GM19372 (cell line): ENCODE measurements around the gene MXRA5.
"Not testable (repeated sequence)": the region's sequence is repeated elsewhere in the genome, so short reads cannot be mapped to it uniquely, and the experiment has no call there.

Experiments used
- ATAC-seq: cut with Tn5 transposase; IDR thresholded peaks from one replicate; pipeline ENCODE4 v1.9.1; 2021; ENCODE audit warnings: mild to moderate bottlenecking, low read depth, moderate library complexity; ENCODE audit not compliant: unreplicated experiment

MXRA5 gene

DNA sequence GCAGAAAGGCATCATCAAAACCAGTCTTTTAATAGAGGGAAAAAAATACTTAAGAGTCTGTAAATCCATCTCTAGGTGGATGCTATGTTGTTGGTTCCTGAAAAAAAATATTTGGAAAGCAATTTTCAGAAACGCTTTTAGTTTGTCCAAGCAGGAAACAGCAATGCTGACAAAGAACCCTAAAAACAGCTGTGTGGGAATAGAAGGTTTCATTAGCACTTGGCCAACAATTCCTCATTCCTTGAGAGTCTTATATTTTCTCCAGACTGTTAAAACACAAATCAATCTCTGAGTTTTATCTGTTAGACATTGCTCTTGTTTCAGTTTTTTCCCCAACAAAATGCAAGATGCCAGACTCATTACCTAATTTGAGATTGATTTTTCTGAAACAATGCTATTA is 6.4 kb downstream of the MXRA5 start:
- no peak for ATAC-seq

DNA sequence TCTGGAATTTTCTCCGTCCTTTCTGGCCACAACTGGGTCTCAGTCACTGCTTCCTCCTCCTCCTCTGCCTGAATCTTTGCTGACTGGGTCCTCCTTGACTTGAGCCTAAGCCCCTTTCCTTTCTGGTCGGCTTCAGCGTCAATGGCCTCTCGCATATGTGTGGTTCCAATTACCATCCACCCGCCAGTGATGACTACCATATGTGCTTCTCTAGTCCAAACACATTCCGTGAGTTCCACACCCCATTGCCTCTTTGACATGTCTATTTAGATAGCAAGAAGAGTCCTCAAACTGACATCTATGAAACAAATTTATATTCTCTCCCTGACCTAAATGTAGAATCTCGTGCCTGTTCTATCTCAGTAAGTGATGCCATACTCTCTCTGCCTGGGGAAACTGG is 19.8 kb downstream of the MXRA5 start:
- ATAC-seq: no peak

DNA sequence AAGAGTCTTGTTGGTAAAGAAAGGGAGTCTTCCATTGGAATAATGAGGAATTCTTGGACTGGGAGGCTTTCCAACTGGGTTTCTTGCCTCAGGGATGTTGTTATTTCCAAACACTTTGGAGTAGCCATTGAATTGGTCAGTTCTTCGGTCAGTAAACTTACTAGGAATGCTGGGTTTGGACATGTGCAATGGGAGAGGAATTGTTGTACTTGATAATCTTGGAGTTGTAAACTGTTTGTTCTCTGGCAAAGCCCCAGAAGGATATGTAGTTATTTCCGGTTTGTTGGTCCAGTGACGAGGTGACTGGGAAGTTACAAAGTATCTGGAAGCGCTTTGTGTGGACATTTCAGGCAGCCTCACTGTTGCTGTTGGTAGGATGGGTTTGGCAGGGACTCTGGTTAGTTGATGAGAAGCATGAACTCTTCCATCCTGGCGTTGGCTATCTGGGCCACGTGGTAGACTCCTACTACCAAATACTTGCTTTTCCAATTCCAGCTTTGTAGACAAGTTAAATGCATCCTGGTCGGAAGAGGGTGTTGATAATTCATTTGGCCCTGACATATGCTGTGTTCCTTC is 25.9 kb downstream of the MXRA5 start:
- ATAC-seq: no peak

DNA sequence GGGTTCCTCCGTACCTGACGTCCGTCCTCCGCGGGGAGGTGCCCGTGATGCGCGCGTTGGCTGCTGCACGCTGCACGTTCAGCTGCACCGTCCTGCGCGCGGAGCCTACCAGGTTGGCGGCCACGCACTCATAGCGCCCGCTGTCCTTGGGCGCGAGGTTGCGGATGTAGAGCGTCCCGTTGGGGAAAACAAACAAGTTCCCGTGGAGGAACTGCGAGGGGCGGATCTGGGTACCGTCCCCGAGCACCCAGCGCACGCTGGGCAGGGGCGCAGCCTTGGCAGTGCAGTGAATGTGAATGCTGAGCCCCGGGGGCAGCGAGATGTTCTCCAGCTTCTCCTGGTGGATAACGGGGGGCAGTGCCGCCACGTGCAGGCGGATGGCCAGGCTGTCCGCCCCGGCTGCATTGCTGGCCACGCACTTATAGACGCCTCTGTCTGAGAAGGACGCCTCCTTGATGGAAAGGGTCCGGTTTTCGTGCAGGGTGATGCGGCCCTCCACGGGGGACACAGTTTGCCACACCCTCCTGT is 29.2 kb downstream of the MXRA5 start:
- no peak for ATAC-seq

DNA sequence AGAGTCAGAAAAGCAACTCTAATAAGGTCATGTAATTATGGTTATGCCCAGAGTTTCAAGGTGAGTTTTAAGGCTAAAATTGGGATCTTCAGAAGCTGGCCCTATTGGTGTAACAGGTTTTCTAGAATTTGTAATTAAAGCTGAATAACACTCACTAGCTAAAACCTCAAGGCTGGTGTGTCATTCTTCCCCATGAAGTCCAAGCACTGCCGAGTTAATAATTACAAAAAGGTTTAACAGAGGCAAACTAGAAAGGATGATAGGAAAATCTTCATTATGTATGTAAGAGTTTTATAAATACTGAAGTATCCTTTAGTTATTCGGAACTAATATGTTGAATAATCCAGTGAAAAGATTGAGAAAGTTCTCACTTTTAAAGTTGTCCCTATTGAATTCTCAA is 34.3 kb downstream of the MXRA5 start:
- ATAC-seq: no peak

DNA sequence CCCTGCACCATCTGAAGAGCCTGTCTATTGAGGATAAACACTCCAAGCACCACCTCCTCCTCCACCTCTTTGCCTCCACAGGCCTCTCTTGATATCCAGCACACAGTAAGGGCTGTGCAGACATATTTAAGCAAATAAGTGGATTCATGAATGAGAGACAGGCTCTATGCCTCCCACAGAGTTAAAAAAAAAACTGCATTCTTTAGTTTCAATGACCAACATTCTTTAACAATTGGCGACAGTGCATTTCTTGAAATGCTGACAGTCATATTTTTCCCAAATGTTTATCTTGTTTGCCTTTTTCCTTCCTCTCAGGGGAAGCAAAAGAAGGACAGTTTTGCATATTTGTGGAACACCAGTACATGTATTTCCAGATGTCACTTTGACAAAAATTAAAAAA is 38.6 kb downstream of the MXRA5 start:
- no peak for ATAC-seq

DNA sequence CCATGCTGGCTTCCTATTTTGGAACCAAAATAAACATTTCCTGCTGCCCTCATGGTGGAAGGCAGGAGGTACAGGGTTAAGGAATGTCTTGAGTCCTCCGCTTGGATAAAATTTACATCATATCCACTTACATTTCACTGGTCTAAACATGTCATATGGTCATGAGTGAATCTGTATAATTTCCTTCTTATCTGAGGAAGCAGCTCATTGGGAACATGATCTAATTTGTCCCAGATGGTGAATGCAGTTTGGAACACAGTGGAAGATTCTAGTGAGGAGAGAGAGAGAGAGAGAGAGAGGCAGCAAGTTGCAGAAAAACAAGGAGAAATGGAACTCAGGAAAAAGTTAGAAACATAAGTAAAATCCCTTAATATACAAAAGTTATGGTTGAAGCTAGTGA is 46.8 kb downstream of the MXRA5 start:
- ATAC-seq: no peak

DNA sequence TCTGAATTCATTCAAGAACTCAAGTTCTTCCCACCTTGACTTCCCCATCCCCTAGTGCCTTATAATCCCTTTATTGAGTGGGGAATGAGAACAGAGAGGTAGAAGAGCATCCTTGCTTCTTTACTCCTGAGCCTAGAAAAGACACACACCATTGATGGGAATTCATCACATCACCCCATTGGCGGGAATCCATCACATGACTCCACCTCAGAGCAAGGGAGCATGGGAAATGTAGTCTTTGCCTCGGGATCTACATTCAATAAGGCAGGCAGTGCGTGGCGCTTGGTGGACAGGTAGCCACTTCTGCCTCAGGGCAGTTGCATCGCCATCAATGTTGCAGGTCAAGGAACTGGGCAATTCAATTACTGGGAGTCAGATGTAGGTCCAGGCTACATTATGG is 50.7 kb downstream of the MXRA5 start:
- no peak for ATAC-seq

DNA sequence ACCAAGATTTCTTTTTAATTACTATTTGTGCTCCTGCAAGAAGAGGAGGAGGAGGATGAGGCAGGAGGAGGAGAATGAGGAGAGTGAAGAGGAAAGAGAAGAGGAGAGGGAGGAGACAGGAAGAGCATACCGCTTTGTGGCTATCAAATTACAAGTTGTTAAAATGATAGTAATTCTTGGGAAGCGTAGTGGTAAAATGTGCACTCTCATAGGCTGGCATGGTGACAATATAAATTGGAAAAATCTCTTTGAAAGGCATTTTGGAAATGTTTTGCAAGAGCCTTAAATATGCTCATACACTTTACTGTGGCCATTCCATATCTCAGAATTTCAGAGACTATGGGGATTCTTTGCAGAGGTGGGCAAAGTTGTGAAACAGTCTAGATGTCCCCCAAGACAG is 53.2 kb downstream of the MXRA5 start:
- no peak for ATAC-seq

DNA sequence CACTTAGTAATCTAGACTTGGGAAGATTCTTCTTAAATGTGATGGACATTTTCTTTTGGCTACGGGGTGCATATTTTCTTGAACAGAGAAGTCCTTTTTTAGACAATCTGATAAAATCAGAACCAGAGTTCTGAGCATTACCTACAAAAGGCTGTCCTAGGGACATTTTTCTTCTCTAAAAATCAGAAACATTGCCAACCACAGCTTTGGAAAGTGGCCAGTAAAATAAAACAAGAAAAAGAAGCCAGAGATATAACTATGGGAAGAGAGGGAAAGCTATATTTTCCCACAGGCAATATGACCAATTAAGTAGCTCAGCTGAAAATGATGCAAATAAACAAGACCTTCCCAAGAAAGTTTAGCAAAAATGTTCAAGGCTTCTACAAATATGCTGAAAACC is 55.9 kb downstream of the MXRA5 start:
- ATAC-seq: no peak

DNA sequence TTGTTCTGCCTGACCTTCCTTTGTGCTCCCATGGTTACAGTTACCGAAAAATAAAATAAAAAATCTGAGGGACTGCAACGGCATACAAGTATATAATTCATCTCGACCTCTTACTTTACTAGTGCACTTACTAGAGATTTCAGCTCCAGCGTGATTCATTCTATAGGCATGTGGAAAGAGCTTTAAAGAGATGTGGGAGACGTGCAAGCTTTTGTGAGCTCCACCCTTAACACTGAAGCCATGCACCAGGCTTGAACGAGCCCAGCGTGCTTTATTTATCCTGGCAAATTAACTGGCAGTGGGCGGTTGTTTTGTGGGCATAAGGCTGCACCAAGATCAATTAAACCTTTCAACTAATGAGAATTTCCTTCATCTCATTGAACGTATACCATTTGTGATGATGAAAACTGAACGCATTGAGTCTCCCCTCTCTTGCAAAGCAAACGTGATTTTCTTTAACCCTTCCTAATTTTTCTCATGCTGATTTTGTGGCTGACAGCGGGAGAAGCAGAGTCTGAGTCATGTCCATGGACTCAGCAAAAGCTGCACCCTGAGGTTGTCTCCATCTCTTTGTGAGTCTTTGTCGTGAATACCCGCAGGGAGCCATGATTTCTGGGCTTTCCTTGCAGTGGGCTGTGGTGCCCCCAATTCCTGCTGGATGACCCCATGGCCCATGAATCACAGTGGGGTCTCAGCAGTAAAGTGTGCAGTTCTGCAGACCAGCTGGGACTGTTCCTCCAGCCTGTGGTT is 60.1 kb downstream of the MXRA5 start:
- ATAC-seq: no peak

DNA sequence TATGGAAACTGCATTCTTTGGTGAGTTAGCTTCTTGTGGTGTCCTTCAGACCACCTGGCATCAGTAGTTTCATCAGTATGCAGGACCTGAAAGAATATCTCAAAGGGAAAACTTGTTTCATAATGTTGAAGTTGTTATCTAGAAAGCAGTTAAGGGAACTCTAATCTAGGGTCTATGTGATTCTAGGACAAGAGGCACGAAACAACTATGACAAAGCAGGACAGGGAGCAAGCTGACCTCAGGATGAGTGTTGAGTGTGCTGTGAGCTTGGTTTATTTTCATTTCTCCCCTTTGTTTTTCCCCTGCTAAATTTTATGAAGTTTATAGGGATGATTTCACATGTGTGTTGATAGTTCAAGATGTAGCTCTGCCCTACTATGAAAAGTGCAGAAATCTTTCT is 65.7 kb downstream of the MXRA5 start:
- no peak for ATAC-seq

DNA sequence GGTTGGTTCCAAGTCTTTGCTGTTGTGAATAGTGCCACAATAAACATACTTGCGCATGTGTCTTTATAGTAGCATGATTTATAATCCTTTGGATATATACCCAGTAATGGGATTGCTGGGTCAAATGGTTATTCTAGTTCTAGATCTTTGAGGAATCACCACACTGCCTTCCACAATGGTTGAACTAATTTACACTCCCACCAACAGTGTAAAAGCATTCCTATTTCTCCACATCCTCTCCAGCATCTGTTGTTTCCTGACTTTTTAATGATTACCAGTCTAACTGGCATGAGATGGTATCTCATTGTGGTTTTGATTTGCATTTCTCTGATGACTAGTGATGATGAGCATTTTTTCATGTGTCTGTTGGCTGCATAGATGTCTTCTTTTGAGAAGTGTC is 72.8 kb downstream of the MXRA5 start:
- ATAC-seq: not testable (repeated sequence)

DNA sequence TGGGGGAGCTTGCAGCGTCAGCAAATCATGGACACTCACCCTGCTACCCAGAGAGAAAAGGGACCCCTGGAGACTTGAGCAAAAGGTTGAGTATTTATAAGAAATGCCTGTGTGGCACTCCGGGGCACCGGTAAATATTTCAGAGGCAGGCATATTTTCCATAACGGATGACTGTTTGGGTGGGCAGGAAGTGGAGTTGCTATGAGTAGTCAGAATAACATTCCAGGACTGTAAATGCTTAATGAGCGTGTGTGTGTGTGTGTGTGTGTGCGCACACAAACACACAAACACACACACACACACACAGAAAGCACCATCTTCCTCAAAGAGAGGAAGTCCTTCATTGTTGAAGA is 74.6 kb downstream of the MXRA5 start:
- ATAC-seq: no peak

DNA sequence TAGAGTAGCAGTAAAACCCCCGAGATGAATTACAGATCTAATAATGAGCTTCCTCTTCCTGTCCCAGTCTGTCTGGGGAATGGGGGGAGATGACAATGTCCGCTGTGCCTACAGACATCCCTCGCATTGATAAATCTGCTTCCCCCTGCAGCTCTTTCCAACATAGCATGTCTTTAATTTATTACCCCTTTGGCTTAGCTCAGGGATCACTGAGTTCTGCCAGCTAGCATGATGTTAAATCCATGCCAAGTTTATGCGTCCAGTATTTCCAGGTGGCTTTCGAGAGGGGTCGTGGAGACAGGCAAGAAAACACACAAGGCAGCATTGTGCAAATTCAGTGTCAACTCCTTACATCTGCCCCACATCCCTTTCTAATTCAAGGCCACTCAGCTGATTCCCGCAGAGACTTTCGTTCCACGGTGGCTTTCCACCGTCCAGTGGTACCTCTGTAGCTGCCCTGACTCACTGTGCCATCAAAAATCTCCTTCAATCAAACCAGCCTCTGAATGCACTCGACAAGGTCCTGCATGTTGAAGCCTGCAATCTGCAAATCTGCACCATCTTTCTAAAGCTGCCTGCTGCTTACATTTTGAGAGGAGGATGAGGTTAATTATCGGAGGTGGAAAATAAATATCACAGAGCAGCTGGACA is 75.1 kb downstream of the MXRA5 start:
- no peak for ATAC-seq

DNA sequence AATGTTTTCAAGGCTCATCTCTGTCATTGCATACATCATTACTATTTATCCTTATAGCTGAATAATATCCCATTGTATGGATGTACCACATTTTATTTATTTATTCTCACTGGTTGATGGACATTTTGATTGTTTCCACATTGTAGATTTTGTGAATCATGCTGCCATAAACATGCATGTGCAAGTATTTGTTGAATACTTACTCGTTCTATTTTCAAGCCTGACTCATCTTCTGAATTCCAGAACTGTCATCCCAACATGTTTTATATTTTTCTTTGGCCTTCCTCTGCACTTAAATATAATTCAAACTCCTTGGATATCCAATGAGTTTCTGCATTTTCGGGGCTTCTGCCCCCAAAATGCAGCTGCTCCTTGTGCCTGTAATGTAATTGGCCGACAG is 77.6 kb downstream of the MXRA5 start:
- ATAC-seq: no peak

DNA sequence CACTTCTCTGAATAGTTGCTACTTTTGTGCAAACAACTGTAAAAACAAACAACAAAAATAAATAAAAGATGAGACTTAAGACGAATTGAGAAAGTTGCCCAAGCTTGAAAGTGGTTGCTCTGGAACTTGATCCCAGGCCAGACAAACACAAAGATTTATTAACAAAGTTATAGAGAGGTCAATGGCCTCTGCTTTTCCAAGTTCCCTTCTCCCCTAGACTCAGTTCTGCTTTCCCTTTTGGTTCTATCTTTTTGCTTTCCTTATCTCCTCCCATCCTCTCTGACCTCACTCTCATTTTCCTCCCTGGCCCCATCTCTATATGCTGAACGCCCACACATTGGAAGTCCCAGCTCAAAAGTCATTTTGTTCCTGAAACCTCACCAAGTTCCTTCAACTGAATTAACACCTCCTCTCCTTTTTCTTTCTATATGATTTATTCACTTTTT is 82.7 kb downstream of the MXRA5 start:
- no peak for ATAC-seq

DNA sequence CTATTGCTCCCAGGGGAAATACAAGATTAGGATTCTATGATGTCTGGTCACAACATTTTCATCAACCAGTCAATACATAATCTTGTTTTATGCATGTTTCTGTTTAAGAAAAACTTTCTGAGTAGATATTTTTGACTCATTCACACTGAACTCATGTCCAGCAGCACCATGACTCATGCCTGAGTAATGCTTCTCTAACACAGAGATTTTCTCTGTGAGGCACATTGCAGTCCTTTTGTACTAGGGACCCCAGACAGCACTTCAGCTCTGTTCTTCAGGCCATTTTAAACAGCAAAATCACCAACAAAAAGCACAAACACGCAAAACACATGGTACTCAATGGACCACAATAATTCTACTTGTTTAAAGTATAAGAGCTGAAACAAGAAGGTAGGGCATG is 83.6 kb downstream of the MXRA5 start:
- no peak for ATAC-seq
